Renal cortical epithelial cell (primary cell): ENCODE measurements around the gene TIMM22. TPM values are rescaled to one million over a fixed set of nuclear protein-coding genes. Genes with fewer than 3 reads are reported as not detected.

Source experiments
- DNase-seq: peaks from one replicate; pipeline ENCODE4 v3.0.0-alpha.2; 2011; ENCODE audit warnings: low read depth
- total RNA-seq: library from RNA; depleted of rRNA; stranded (reverse); fragments of >200 nt; gene quantifications from 2 replicates; pipeline ENCODE4 v1.2.3, GENCODE V29; 2014

Gene TIMM22
- total RNA-seq, 1 donor from 2014 or later: 18.0 TPM

- no peak for DNase-seq
Observed at GRCh38 chr17:1019451-1019850, 22.5 kb downstream of the TIMM22 start.

GRCh38 chr17:1021147-1021546, 24.2 kb downstream of the TIMM22 start:
- DNase-seq: no peak

- no peak for DNase-seq
Observed at GRCh38 chr17:1022278-1023024, 25.5 kb downstream of the TIMM22 start.

GRCh38 chr17:1024076-1024475, 27.1 kb downstream of the TIMM22 start:
- DNase-seq: no peak

- no peak for DNase-seq
Observed at GRCh38 chr17:1025733-1026598, 29.0 kb downstream of the TIMM22 start.

GRCh38 chr17:1026599-1026975, 29.7 kb downstream of the TIMM22 start:
- no peak for DNase-seq

GRCh38 chr17:1027044-1027443, 30.1 kb downstream of the TIMM22 start:
- DNase-seq: no peak

- DNase-seq: peak; percentile 74
Observed at GRCh38 chr17:1029196-1029921, 32.4 kb downstream of the TIMM22 start.

GRCh38 chr17:1029922-1030644, 33.2 kb downstream of the TIMM22 start:
- DNase-seq: no peak

- no peak for DNase-seq
Observed at GRCh38 chr17:1030684-1031532, 34.0 kb downstream of the TIMM22 start.

GRCh38 chr17:1031711-1032110, 34.8 kb downstream of the TIMM22 start:
- DNase-seq: no peak

GRCh38 chr17:1032391-1032790, 35.5 kb downstream of the TIMM22 start:
- DNase-seq: no peak

GRCh38 chr17:1033503-1033902, 36.6 kb downstream of the TIMM22 start:
- DNase-seq: no peak

GRCh38 chr17:1034652-1035210, 37.8 kb downstream of the TIMM22 start:
- DNase-seq: no peak

- DNase-seq: no peak
Observed at GRCh38 chr17:1035546-1036170, 38.7 kb downstream of the TIMM22 start.

GRCh38 chr17:1036171-1036844, 39.4 kb downstream of the TIMM22 start:
- DNase-seq: no peak

GRCh38 chr17:1036845-1037237, 39.9 kb downstream of the TIMM22 start:
- DNase-seq: no peak

GRCh38 chr17:1037238-1037879, 40.4 kb downstream of the TIMM22 start:
- no peak for DNase-seq
